HEK293 (cell line): ENCODE data around the gene RHOF.

ENCODE experiments used
- BCL11A ChIP-seq: fragments of 450-650 bp; formaldehyde crosslinking; IDR thresholded peaks from 2 replicates; pipeline ENCODE4 v1.5.1; 2016; ENCODE audit warnings: low read depth, missing biosample characterization, missing genetic modification characterization
- HIC1 ChIP-seq: fragments of 450-650 bp; formaldehyde crosslinking; IDR thresholded peaks from 2 replicates; pipeline ENCODE4 v1.5.1; 2016; ENCODE audit warnings: missing biosample characterization, missing genetic modification characterization
- HOXC10 ChIP-seq: sonication (generic); formaldehyde crosslinking; IDR thresholded peaks from 2 replicates; pipeline ENCODE4 v1.8.1; 2023; ENCODE audit warnings: mild to moderate bottlenecking, missing genetic modification reagents
- HOXD13 ChIP-seq: sonication (generic); formaldehyde crosslinking; IDR thresholded peaks from 2 replicates; pipeline ENCODE4 v1.8.0; 2022; ENCODE audit warnings: missing genetic modification reagents, borderline replicate concordance
- KLF8 ChIP-seq: fragments of 450-650 bp; formaldehyde crosslinking; IDR thresholded peaks from 2 replicates; pipeline ENCODE4 v1.5.1; 2016; ENCODE audit warnings: missing biosample characterization, missing genetic modification characterization
- KLF9 ChIP-seq: fragments of 450-650 bp; formaldehyde crosslinking; IDR thresholded peaks from 2 replicates; pipeline ENCODE4 v1.5.1; 2016; ENCODE audit warnings: missing biosample characterization, missing genetic modification characterization, low read depth
- PBX3 ChIP-seq: sonication (generic); formaldehyde crosslinking; IDR thresholded peaks from 2 replicates; pipeline ENCODE4 v1.8.1; 2022; ENCODE audit warnings: mild to moderate bottlenecking, moderate library complexity, missing genetic modification reagents
- PRDM4 ChIP-seq: fragments of 450-650 bp; formaldehyde crosslinking; IDR thresholded peaks from 2 replicates; pipeline ENCODE4 v1.5.1; 2017; ENCODE audit warnings: missing biosample characterization, missing genetic modification characterization
- SP3 ChIP-seq: fragments of 450-650 bp; formaldehyde crosslinking; IDR thresholded peaks from 2 replicates; pipeline ENCODE4 v1.5.1; 2016; ENCODE audit warnings: missing biosample characterization, missing genetic modification characterization
- ZBTB17 ChIP-seq: fragments of 450-650 bp; formaldehyde crosslinking; IDR thresholded peaks from 2 replicates; pipeline ENCODE4 v1.5.1; 2016; ENCODE audit warnings: missing biosample characterization, missing genetic modification characterization
- ZBTB49 ChIP-seq: fragments of 450-650 bp; formaldehyde crosslinking; IDR thresholded peaks from 2 replicates; pipeline ENCODE4 v1.5.1; 2016; ENCODE audit warnings: missing biosample characterization, missing genetic modification characterization, low read depth
- ZBTB7A ChIP-seq: fragments of 450-650 bp; formaldehyde crosslinking; IDR thresholded peaks from 2 replicates; pipeline ENCODE4 v1.5.1; 2016; ENCODE audit warnings: low read depth, missing biosample characterization, missing genetic modification characterization
- ZNF16 ChIP-seq: fragments of 450-650 bp; formaldehyde crosslinking; IDR thresholded peaks from 2 replicates; pipeline ENCODE4 v1.5.1; 2016; ENCODE audit warnings: low read depth, missing biosample characterization, missing genetic modification characterization
- ZNF18 ChIP-seq: fragments of 450-650 bp; formaldehyde crosslinking; IDR thresholded peaks from 2 replicates; pipeline ENCODE4 v1.5.1; 2016; ENCODE audit warnings: missing biosample characterization, missing genetic modification characterization
- ZNF23 ChIP-seq: fragments of 450-650 bp; formaldehyde crosslinking; IDR thresholded peaks from 2 replicates; pipeline ENCODE4 v1.5.1; 2016; ENCODE audit warnings: missing biosample characterization, missing genetic modification characterization, borderline replicate concordance
- ZNF24 ChIP-seq: fragments of 450-650 bp; formaldehyde crosslinking; IDR thresholded peaks from 2 replicates; pipeline ENCODE4 v1.5.1; 2016; ENCODE audit warnings: missing biosample characterization, missing genetic modification characterization
- ZNF292 ChIP-seq: fragments of 450-650 bp; formaldehyde crosslinking; IDR thresholded peaks from 2 replicates; pipeline ENCODE4 v1.5.1; 2016; ENCODE audit warnings: low read depth, missing biosample characterization, missing genetic modification characterization, borderline replicate concordance
- ZNF311 ChIP-seq: fragments of 450-650 bp; formaldehyde crosslinking; IDR thresholded peaks from 2 replicates; pipeline ENCODE4 v1.5.1; 2017; ENCODE audit warnings: missing biosample characterization, missing genetic modification characterization, borderline replicate concordance
- ZNF362 ChIP-seq: fragments of 450-650 bp; formaldehyde crosslinking; IDR thresholded peaks from 2 replicates; pipeline ENCODE4 v1.5.1; 2016; ENCODE audit warnings: missing biosample characterization, missing genetic modification characterization
- ZNF391 ChIP-seq: fragments of 450-650 bp; formaldehyde crosslinking; IDR thresholded peaks from 2 replicates; pipeline ENCODE4 v1.5.1; 2016; ENCODE audit warnings: low read depth, missing biosample characterization, missing genetic modification characterization, borderline replicate concordance
- ZNF48 ChIP-seq: fragments of 450-650 bp; formaldehyde crosslinking; IDR thresholded peaks from 2 replicates; pipeline ENCODE4 v1.5.1; 2016; ENCODE audit warnings: missing biosample characterization, missing genetic modification characterization
- ZNF529 ChIP-seq: fragments of 450-650 bp; formaldehyde crosslinking; IDR thresholded peaks from 2 replicates; pipeline ENCODE4 v1.5.1; 2017; ENCODE audit warnings: missing genetic modification characterization, missing biosample characterization; ENCODE audit not compliant: insufficient replicate concordance
- ZNF530 ChIP-seq: fragments of 450-650 bp; formaldehyde crosslinking; IDR thresholded peaks from 2 replicates; pipeline ENCODE4 v1.5.1; 2016; ENCODE audit warnings: low read depth, missing biosample characterization, missing genetic modification characterization
- ZNF580 ChIP-seq: fragments of 450-650 bp; formaldehyde crosslinking; IDR thresholded peaks from 2 replicates; pipeline ENCODE4 v1.5.1; 2016; ENCODE audit warnings: missing biosample characterization, missing genetic modification characterization
- ZNF629 ChIP-seq: fragments of 450-650 bp; formaldehyde crosslinking; IDR thresholded peaks from 2 replicates; pipeline ENCODE4 v1.5.1; 2017; ENCODE audit warnings: missing biosample characterization, missing genetic modification characterization
- ZNF654 ChIP-seq: fragments of 450-650 bp; formaldehyde crosslinking; IDR thresholded peaks from 2 replicates; pipeline ENCODE4 v1.5.1; 2016; ENCODE audit warnings: low read depth, missing biosample characterization, missing genetic modification characterization
- ZNF777 ChIP-seq: fragments of 450-650 bp; formaldehyde crosslinking; IDR thresholded peaks from 2 replicates; pipeline ENCODE4 v1.5.1; 2017; ENCODE audit warnings: missing biosample characterization, missing genetic modification characterization, borderline replicate concordance
- ZSCAN16 ChIP-seq: fragments of 450-650 bp; formaldehyde crosslinking; IDR thresholded peaks from 2 replicates; pipeline ENCODE4 v1.5.1; 2016; ENCODE audit warnings: missing biosample characterization, missing genetic modification characterization

The RHOF gene

GRCh38 chr12:121839106-121839992, 45.9 kb upstream of the RHOF start (continued):
- TF ChIP-seq ZNF23 (tag by site-specific recombination) = no peak
- TF ChIP-seq ZNF391 (tag by site-specific recombination) = no peak
- no peak for TF ChIP-seq ZBTB7A (tag by site-specific recombination)
- no peak for TF ChIP-seq ZNF16 (tag by site-specific recombination)
- TF ChIP-seq HIC1 = peak; percentile 95
- TF ChIP-seq ZNF48 (tag by site-specific recombination) = no peak
- 0 out of 2 replicates have a peak, but pooled peaks have one; percentile 12 for TF ChIP-seq PRDM4 (tag by site-specific recombination)
- no peak for TF ChIP-seq ZBTB49
- peak; percentile 64 for TF ChIP-seq ZBTB17
- no peak for TF ChIP-seq ZNF580 (tag by site-specific recombination)
- TF ChIP-seq KLF9 (tag by site-specific recombination) = peak; percentile 100
- TF ChIP-seq ZNF362 (tag by site-specific recombination) = no peak
- TF ChIP-seq ZSCAN16 (tag by site-specific recombination) = no peak
- no peak for TF ChIP-seq ZNF24 (tag by site-specific recombination)
- no peak for TF ChIP-seq ZNF529
- no peak for TF ChIP-seq ZNF530 (tag by site-specific recombination)
- 0 out of 2 replicates have a peak, but pooled peaks have one; percentile 21 for TF ChIP-seq ZNF629 (tag by site-specific recombination)
- TF ChIP-seq ZNF292 = no peak
- TF ChIP-seq ZNF654 (tag by site-specific recombination) = no peak
- no peak for TF ChIP-seq ZNF18 (tag by site-specific recombination)
- TF ChIP-seq SP3 (tag by site-specific recombination) = peak; percentile 99
- no peak for TF ChIP-seq PBX3 (CRISPR knock-in tag)
- TF ChIP-seq HOXD13 (CRISPR knock-in tag) = no peak
- peak; percentile 98 for TF ChIP-seq KLF8 (tag by site-specific recombination)
- TF ChIP-seq BCL11A (tag by site-specific recombination) = no peak
- TF ChIP-seq ZNF311 = no peak
- TF ChIP-seq ZNF777 (tag by site-specific recombination) = no peak
- no peak for TF ChIP-seq HOXC10 (CRISPR knock-in tag)
